ENCODE measurements around the gene TEDC2.
"Not testable (repeated sequence)": the region's sequence is repeated elsewhere in the genome, so short reads cannot be mapped to it uniquely, and the experiment has no call there.

The TEDC2 gene

GRCh38 chr16:2478279-2478678 is 18.4 kb downstream of the TEDC2 start:
- TF ChIP-seq, protein P1, sequence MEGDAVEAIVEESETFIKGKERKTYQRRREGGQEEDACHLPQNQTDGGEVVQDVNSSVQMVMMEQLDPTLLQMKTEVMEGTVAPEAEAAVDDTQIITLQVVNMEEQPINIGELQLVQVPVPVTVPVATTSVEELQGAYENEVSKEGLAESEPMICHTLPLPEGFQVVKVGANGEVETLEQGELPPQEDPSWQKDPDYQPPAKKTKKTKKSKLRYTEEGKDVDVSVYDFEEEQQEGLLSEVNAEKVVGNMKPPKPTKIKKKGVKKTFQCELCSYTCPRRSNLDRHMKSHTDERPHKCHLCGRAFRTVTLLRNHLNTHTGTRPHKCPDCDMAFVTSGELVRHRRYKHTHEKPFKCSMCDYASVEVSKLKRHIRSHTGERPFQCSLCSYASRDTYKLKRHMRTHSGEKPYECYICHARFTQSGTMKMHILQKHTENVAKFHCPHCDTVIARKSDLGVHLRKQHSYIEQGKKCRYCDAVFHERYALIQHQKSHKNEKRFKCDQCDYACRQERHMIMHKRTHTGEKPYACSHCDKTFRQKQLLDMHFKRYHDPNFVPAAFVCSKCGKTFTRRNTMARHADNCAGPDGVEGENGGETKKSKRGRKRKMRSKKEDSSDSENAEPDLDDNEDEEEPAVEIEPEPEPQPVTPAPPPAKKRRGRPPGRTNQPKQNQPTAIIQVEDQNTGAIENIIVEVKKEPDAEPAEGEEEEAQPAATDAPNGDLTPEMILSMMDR (IDR thresholded peaks at IDR 0.05; ENCODE audit: insufficient read depth, low read depth, low read length, missing control alignments) = no peak
- H3K4me3 ChIP-seq (ENCODE audit: low read length) = no peak overlapping the region
- no peak for DNase-seq (ENCODE audit: low read depth)

GRCh38 chr16:2479996-2480395 is 20.1 kb downstream of the TEDC2 start:
- DNase-seq (ENCODE audit: low read depth); H3K4me3 ChIP-seq (ENCODE audit: low read length): not testable (repeated sequence)

- no peak overlapping the region for H3K4me3 ChIP-seq (ENCODE audit: low read length)
- TF ChIP-seq, protein P1 (IDR thresholded peaks at IDR 0.05; ENCODE audit: insufficient read depth, low read depth, low read length, missing control alignments) = no peak
- no peak for DNase-seq (ENCODE audit: low read depth)
These were observed 21.0 kb downstream of the TEDC2 start for GRCh38 chr16:2480948-2481347.

- TF ChIP-seq, protein P1 (IDR thresholded peaks at IDR 0.05; ENCODE audit: insufficient read depth, low read depth, low read length, missing control alignments) = no peak
- no peak overlapping the region for H3K4me3 ChIP-seq (ENCODE audit: low read length)
- DNase-seq (ENCODE audit: low read depth) = no peak
These were observed 21.8 kb downstream of the TEDC2 start for GRCh38 chr16:2481676-2482075.

GRCh38 chr16:2482249-2482648 is 22.3 kb downstream of the TEDC2 start:
- TF ChIP-seq, protein P1 (IDR thresholded peaks at IDR 0.05; ENCODE audit: insufficient read depth, low read depth, low read length, missing control alignments) = no peak

DNA sequence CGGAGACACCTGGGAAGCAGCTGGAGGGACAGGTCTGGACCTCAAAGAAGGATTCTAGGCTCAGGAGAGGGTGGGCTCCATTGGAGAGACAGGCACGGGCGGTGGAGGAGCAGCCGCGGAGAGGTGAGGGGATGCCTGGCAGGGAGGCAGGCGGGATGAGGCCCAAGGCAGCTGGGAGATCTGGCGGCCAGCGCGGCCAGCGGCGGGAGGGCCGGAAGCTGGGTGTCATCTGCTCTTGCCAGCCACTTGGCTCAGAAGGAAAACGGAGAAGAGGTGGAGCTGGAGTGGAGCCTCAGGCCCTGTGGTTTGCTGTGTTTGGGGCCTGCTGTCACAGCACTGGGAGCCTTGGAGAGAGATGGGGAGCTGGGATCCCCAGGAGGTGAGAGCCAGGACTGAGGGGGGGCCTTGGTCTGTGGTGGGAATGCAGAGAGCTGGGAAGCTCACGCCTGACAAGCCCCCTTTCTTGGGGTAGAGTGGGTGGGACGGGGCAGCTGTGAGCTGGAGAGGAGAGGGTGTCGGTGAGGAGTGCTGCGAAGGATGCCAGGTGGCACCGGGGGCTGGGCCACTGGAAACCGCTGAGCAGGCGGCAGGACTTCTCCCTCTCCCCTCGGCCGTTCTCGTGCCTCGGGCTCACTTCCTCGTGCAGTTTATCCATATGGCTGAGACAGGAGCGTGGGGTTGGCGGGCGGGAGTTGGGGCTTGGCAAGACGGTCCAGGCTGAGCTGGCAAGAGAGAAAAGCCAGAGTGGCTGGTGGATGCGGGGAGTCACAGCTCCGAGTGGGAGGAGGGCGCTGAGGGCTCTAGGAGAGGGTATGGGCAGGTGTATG is 23.0 kb downstream of the TEDC2 start:
- DNase-seq (ENCODE audit: low read depth) = no peak
- H3K4me3 ChIP-seq (ENCODE audit: low read length) = no peak overlapping the region
- TF ChIP-seq, protein P1 (IDR thresholded peaks at IDR 0.05; ENCODE audit: insufficient read depth, low read depth, low read length, missing control alignments) = no peak

More at GRCh38 chr16:2482249-2482648, 22.3 kb downstream of the TEDC2 start:
- H3K4me3 ChIP-seq (ENCODE audit: low read length) = no peak overlapping the region
- DNase-seq (ENCODE audit: low read depth) = no peak

DNA sequence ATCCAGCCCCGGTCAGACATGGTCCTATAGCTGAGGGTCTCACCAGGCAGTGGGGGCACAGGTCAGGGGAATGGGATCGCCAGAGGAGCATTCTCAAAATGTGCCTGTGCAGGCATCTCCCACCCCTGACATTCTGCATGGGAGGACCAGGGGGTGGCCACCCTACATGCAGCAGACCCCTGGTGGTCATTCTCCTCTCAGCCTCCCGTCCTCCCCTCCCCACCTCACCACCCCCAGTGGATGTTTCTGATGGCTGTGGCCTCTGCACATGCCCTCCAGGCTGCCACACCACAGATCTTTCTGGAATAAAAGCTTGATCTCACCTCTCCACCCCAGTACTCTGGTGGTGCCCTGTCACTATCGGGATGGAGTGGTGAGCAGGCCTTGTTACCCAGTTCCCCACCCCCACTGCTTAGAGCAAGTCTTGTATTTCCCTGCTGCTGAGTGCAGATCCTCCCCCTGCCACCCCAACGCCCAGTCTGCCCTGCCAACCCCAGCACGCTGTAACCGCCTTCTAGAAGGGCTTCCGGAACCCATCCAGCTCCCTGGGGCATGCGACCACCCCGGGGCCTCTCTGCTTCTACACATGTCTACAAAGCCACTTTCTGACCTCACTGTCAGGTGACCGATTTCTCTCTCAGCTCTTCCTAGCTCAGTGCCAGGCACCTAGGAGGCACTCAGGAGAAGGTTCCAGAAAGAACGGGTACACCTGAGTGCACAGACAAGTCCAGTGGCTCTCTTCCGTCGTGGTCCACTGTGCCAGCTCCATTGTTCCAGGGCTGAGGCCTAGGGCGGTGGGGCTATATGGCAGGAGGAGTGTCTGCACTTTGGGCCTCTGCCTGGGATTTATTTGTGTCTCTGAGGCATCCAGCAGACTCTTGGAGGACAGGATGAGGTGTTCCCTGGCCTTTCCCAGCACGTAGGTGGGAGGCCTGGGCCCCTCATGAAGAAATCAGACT is 24.3 kb downstream of the TEDC2 start:
- H3K4me3 ChIP-seq (ENCODE audit: low read length) = no peak overlapping the region
- no peak for DNase-seq (ENCODE audit: low read depth)
- TF ChIP-seq, protein P1 (IDR thresholded peaks at IDR 0.05; ENCODE audit: insufficient read depth, low read depth, low read length, missing control alignments) = no peak

Measured in epithelial cell of esophagus (primary cell).